Measurements from ENCODE around the gene ANO9. TPM values are rescaled to one million over a fixed set of nuclear protein-coding genes. Genes with fewer than 3 reads are reported as not detected.

The ANO9 gene
- total RNA-seq, 4 donors from 2014 or later: 0.79 to 3.6 (median 3.1) TPM

DNA sequence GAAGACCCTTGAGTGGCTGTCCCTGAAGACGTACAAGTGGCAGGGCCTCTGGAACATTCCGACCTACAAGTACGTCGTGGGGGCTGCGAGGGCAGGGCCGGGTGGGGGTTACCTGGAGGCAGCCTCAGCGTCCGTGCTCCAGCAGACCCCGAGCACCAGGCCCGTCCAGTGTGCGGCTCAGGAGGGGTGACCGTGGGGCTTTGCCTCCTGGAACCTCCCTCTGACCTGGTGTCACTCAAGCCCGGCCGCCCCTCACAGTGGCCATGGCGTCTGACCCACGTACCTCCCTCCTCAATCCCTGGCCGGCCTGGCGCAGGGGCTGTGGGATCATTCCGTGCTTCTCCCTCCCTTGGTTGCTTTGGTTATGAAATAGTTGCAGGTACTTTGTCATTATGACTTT, 46.8 kb upstream of the ANO9 start:
- DNase-seq (ENCODE audit: low spot score) (no peak), ATAC-seq (ENCODE audit: low FRiP score) (peak; percentile 7)
- TF ChIP-seq, protein P1, sequence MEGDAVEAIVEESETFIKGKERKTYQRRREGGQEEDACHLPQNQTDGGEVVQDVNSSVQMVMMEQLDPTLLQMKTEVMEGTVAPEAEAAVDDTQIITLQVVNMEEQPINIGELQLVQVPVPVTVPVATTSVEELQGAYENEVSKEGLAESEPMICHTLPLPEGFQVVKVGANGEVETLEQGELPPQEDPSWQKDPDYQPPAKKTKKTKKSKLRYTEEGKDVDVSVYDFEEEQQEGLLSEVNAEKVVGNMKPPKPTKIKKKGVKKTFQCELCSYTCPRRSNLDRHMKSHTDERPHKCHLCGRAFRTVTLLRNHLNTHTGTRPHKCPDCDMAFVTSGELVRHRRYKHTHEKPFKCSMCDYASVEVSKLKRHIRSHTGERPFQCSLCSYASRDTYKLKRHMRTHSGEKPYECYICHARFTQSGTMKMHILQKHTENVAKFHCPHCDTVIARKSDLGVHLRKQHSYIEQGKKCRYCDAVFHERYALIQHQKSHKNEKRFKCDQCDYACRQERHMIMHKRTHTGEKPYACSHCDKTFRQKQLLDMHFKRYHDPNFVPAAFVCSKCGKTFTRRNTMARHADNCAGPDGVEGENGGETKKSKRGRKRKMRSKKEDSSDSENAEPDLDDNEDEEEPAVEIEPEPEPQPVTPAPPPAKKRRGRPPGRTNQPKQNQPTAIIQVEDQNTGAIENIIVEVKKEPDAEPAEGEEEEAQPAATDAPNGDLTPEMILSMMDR (IDR thresholded peaks at IDR 0.05): no peak

DNA sequence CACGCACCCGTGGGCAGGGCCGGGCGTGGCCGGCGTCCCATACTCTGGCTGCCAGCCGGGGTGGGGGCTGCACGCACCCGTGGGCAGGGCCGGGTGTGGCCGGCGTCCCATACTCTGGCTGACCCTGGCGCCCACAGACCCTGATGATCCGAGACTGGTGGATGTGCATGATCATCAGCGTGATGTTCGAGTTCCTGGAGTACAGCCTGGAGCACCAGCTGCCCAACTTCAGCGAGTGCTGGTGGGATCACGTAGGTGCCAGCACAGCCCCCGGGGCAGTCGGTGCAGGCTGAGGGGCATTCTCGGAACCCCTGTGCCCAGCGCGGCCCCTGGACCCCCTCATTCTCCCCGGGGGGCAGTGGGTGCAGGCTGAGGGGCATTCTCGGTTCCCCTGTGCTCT, 46.3 kb upstream of the ANO9 start:
- TF ChIP-seq, protein P1 (IDR thresholded peaks at IDR 0.05): no peak
- ATAC-seq (ENCODE audit: low FRiP score) (no peak), DNase-seq (ENCODE audit: low spot score) (no peak)

DNA sequence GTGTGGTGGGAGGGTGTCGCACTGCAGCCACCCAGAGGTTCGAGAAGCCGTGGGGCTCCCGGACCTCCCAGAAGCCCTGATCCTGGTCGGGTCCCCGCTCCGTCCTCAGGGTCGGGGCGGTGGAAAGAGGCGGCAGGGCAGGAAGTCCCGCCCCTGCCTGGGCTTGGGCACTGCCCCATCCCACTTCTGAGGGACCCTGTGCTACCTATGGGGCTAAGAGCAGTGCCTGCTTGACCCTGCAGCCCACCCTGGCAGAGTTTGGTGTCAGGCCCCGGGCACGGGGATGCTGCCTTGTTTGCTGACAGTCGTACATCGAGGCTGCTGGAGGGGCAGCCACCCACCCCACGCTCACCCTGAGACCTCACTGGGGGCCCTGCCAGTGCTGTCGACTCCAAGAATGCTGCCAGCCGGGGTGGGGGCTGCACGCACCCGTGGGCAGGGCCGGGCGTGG, 45.8 kb upstream of the ANO9 start:
- DNase-seq (ENCODE audit: low spot score) (no peak), ATAC-seq (ENCODE audit: low FRiP score) (no peak)
- TF ChIP-seq, protein P1 (IDR thresholded peaks at IDR 0.05): no peak

DNA sequence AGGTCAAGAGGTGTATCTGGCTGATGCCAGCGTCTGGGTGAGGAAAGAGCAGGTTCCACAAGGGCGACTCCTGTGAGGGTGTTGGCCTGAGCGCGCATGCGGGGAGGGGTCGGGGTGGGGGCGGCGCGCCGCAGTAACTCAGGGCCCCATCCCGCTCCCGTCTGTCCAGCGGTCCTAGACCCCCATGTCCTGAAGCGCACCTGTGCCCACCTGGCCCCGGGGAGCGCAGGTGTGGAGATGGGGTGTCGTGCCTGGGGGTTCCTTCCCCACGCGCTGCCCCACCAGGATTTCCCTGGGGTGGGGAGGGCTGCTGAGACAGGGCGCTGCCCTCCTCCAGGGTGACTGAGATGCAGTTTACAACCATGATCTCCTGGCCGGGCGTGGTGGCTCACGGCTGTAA, 44.4 kb upstream of the ANO9 start:
- DNase-seq (ENCODE audit: low spot score) (no peak), ATAC-seq (ENCODE audit: low FRiP score) (no peak)
- TF ChIP-seq, protein P1 (IDR thresholded peaks at IDR 0.05): no peak

DNA sequence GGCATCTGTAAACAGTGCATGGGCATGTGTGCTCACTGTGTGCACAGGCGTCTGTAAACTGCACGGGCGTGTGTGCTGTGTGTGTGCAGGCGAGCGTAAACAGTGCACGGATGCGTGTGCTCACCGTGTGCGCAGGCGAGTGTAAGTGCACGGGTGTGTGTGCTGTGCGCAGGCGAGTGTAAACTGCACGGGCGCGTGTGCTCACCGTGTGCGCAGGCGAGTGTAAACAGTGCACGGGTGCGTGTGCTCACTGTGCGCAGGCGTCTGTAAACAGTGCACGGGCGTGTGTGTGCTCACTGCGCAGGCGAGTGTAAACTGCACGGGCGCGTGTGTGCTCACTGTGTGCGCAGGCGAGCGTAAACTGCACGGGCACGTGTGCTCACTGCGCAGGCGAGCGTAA, 42.8 kb upstream of the ANO9 start:
- TF ChIP-seq, protein P1 (IDR thresholded peaks at IDR 0.05): no peak
- ATAC-seq (ENCODE audit: low FRiP score) (no peak), DNase-seq (ENCODE audit: low spot score) (no peak)

DNA sequence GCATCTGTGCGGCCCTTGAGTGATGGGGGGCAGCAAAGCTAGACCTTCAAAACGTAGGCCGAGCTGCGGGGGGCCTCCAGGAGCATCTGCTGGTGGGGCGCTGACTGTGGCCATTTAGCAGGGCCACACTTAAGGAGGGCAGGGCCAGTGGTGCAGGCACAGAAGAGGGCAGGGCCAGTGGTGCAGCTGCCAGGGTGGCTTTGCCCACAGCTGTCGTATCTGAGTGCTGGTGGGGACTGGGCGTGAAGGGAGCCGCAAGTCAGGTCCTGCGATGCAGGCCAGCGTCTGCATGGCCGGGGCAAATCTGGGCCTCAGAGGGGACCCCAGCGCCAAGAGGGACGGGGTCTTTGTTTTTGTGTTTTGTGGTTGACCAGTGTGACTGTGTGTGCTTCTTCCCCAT, 37.5 kb upstream of the ANO9 start:
- TF ChIP-seq, protein P1 (IDR thresholded peaks at IDR 0.05): no peak
- DNase-seq (ENCODE audit: low spot score): no peak
- ATAC-seq (ENCODE audit: low FRiP score): no peak

DNA sequence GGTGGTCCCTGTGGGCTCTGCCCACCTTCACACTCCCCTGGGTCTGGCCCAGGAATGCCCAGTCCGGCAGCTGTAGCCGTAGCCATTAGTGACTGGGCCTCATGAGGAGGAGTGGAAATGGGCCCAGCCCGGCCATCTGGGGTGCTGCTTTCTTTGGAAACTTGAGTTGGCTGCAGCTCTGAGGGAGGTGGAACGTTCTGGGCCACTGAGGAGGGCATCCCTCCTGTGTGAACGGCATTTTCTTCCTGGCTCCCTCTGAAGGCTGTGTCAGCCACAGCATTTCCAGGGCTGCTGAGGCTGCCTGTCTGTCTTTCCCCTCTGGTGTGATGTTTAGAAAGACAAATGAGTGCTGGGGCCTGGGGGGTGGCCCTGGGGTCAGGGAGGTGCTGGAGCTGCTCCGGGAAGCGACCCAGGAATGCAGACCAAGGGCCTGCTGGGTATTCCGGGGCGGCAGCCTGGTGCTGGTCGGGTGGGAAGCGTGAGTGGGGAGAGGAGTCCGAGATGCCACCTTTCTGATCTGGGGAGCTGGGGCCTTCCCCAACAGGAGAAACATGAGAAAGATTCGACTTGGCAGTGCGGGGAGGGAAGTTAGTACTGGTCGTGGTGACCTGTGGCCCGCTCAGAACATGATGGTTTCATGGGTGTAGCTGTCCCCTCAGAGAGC, 35.4 kb upstream of the ANO9 start:
- DNase-seq (ENCODE audit: low spot score): no peak
- peak; percentile 22 for ATAC-seq (ENCODE audit: low FRiP score)
- TF ChIP-seq, protein P1 (IDR thresholded peaks at IDR 0.05): no peak
